Putamen (tissue), 1 donor: ENCODE results near the gene MCM5.
"Not testable (repeated sequence)": the region's sequence is repeated elsewhere in the genome, so short reads cannot be mapped to it uniquely, and the experiment has no call there.

ENCODE experiments used
- DNase-seq: peaks from one replicate; pipeline ENCODE4 v3.0.0-alpha.2; 2016; ENCODE audit warnings: low spot score

The MCM5 gene

GRCh38 chr22:35452351-35452781, 52.4 kb downstream of the MCM5 start:
- DNase-seq = no peak

GRCh38 chr22:35452810-35453743, 53.1 kb downstream of the MCM5 start:
- no peak for DNase-seq

GRCh38 chr22:35454416-35455054, 54.6 kb downstream of the MCM5 start:
- no peak for DNase-seq

- no peak for DNase-seq
Observed at GRCh38 chr22:35455529-35455928, 55.6 kb downstream of the MCM5 start.

- DNase-seq = no peak
Observed at GRCh38 chr22:35456757-35457156, 56.8 kb downstream of the MCM5 start.

- peak; percentile 74 for DNase-seq
Observed at GRCh38 chr22:35457729-35458546, 58.0 kb downstream of the MCM5 start.

- no peak for DNase-seq
Observed at GRCh38 chr22:35458547-35459422, 58.8 kb downstream of the MCM5 start.

GRCh38 chr22:35459423-35459894, 59.5 kb downstream of the MCM5 start:
- DNase-seq = no peak

GRCh38 chr22:35459976-35460375, 60.0 kb downstream of the MCM5 start:
- not testable (repeated sequence) for DNase-seq

- no peak for DNase-seq
Observed at GRCh38 chr22:35460688-35461087, 60.7 kb downstream of the MCM5 start.

GRCh38 chr22:35462498-35463230, 62.7 kb downstream of the MCM5 start:
- DNase-seq = no peak

- no peak for DNase-seq
Observed at GRCh38 chr22:35463231-35463933, 63.4 kb downstream of the MCM5 start.

- no peak for DNase-seq
Observed at GRCh38 chr22:35464399-35464798, 64.5 kb downstream of the MCM5 start.

GRCh38 chr22:35465109-35465701, 65.3 kb downstream of the MCM5 start:
- DNase-seq = no peak

- peak; percentile 76 for DNase-seq
Observed at GRCh38 chr22:35467681-35468434, 67.9 kb downstream of the MCM5 start.

GRCh38 chr22:35470903-35471321, 71.0 kb downstream of the MCM5 start:
- no peak for DNase-seq

GRCh38 chr22:35471566-35471965, 71.6 kb downstream of the MCM5 start:
- not testable (repeated sequence) for DNase-seq

- DNase-seq = no peak
Observed at GRCh38 chr22:35472488-35472887, 72.5 kb downstream of the MCM5 start.

GRCh38 chr22:35473971-35474370, 74.0 kb downstream of the MCM5 start:
- DNase-seq = no peak
